Measurements from ENCODE around the gene FAM156A.
"Not testable (repeated sequence)": the region's sequence is repeated elsewhere in the genome, so short reads cannot be mapped to it uniquely, and the experiment has no call there.

Gene FAM156A

DNA sequence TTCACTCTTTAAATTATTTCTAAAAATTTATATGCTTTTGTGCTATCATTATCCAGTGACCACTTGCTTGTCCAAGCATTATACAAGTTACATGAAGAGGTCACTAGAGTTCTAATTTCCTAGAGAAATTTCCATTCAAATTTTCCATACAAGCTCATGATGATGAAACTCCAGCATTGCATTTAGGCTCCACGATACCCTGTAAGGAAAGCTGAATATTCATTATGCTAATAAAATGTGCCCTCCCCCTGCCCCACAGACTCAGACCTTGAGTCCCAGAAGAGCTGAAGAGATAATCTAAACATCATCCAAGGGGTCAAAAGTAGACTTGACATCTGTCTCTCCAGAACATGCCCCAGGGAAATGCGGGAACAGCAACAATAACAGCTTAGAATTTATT lies 19.6 kb upstream of the FAM156A start:
- Histone ChIP-seq H3K27ac (no peak overlapping the region), H3K9ac (ENCODE audit: insufficient read length) (no peak overlapping the region), H3K36me3 (ENCODE audit: insufficient read depth, low read length) (no peaks in the 10 kb centered on the region), H3K9me3 (ENCODE audit: low read depth, low read length) (no peaks in the 10 kb centered on the region), H3K4me3 (no peak overlapping the region)
- no peak for TF ChIP-seq EZH2 (IDR thresholded peaks at IDR 0.05)
- TF ChIP-seq POLR2AphosphoS5 (IDR thresholded peaks at IDR 0.05; ENCODE audit: borderline replicate concordance, low read depth, low read length): no peak
- DNase-seq (ENCODE audit: low read depth, low spot score): no peak

DNA sequence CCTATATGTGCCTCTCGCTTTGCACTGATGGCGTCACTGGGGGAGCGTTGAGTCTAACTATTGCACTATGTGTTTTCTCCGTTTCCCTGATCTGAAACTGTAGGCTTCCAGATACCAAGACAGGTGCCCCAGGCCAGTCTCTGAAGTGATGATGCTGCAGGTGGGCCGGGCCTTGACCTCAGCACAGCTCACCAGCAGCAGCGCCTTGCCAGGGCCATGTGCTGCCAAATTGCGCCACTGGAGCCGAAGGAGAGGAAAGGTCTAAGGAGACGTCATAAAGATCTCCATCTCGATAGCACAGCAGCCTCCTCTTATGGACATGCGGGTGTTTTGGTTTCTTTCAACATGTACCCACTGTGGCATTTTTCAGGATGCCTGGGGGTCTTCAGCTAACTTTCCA lies 17.3 kb upstream of the FAM156A start:
- DNase-seq (ENCODE audit: low read depth, low spot score); H3K36me3 ChIP-seq (ENCODE audit: insufficient read depth, low read length); H3K9me3 ChIP-seq (ENCODE audit: low read depth, low read length); H3K27ac ChIP-seq; H3K4me3 ChIP-seq; H3K9ac ChIP-seq (ENCODE audit: insufficient read length): not testable (repeated sequence)

- not testable (repeated sequence) for H3K36me3 ChIP-seq (ENCODE audit: insufficient read depth, low read length); H3K9ac ChIP-seq (ENCODE audit: insufficient read length); H3K4me3 ChIP-seq; H3K27ac ChIP-seq; DNase-seq (ENCODE audit: low read depth, low spot score); H3K9me3 ChIP-seq (ENCODE audit: low read depth, low read length)
These were observed 16.1 kb upstream of the FAM156A start for GRCh38 chrX:52974336-52974992.

DNA sequence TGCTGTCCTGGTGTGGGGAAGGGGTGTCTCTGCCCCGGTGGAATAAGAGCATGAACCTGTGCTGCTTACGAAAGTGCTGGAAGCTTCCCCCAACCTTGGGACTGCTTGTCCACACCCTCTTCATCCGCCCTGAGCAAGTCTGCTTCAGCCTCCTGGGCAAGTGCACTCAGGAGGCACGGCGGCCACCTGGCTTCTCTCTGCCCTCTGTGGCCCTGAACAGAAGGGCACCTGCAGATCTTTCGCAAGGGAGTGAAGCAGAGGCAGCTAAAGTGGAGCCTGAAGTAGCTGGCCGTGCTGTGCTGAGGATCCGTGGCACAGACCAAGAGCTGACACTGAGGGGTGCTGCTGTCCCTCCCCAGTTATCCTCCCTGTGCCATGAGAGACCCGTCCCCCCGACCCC lies 9.6 kb upstream of the FAM156A start:
- H3K27ac ChIP-seq; H3K9ac ChIP-seq (ENCODE audit: insufficient read length); H3K36me3 ChIP-seq (ENCODE audit: insufficient read depth, low read length); DNase-seq (ENCODE audit: low read depth, low spot score); H3K4me3 ChIP-seq; H3K9me3 ChIP-seq (ENCODE audit: low read depth, low read length): not testable (repeated sequence)

DNA sequence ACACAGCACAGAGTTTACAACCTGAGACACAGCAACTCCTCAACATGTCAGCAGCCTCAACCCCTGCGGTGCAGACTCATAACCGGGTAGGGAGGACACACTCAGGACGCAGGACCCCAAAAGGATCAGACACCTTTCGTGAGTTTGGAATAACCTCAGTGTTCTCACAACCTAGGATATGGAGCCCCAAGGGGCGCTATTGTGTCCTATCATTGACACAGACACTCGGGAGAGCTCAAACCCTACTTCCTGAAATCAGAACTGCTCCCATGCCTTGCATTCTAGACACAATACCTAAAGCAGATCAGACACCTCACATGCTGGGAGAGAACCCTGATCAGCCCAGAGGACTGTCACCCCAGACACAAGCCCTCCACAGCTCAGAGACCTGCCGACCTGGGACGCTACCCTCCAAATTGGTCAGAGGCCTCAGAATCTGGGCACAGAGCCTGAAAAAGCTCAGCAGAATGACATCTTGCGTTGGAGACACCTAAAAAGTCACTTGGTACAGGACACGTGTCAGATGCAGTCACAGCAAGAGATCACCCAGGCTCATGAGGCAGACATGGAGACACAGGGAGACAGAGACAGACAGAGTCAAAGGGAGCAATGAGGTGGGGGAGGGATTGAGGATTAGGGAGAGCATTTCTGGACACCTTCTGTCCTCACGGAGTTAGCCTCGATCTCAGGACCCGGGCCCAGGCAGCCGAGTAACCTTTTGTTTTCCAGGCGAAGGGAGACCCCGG lies 8.8 kb upstream of the FAM156A start:
- DNase-seq (ENCODE audit: low read depth, low spot score); H3K9me3 ChIP-seq (ENCODE audit: low read depth, low read length); H3K36me3 ChIP-seq (ENCODE audit: insufficient read depth, low read length); H3K4me3 ChIP-seq; H3K9ac ChIP-seq (ENCODE audit: insufficient read length); H3K27ac ChIP-seq: not testable (repeated sequence)

- H3K9ac ChIP-seq (ENCODE audit: insufficient read length): not testable (repeated sequence)
These were observed 643 bp upstream of the FAM156A start for GRCh38 chrX:52958961-52959360.

DNA sequence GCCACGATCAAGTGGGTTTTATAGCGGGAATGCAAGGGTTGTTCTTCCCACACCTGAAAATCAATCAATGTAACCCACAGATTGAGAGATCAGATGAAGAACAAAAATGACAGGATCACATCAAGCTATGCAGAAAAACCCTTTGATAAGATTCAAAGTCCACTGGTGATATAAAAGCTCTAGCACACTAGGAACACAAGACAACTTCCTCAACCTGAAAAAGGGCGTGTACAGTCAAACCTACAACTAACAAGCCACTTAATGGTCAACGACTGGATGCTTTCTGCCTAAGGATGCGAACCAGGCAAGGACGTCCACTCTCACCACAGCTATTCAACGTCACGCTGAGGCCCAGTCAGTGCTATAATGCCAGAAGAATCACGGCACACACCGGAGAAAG lies 8.4 kb downstream of the FAM156A start:
- not testable (repeated sequence) for DNase-seq (ENCODE audit: low read depth, low spot score); H3K36me3 ChIP-seq (ENCODE audit: insufficient read depth, low read length); H3K9ac ChIP-seq (ENCODE audit: insufficient read length); H3K9me3 ChIP-seq (ENCODE audit: low read depth, low read length); H3K27ac ChIP-seq; H3K4me3 ChIP-seq

More at GRCh38 chrX:52958961-52959360, 643 bp upstream of the FAM156A start:
- H3K4me3 ChIP-seq; H3K27ac ChIP-seq; H3K36me3 ChIP-seq (ENCODE audit: insufficient read depth, low read length); H3K9me3 ChIP-seq (ENCODE audit: low read depth, low read length); DNase-seq (ENCODE audit: low read depth, low spot score): not testable (repeated sequence)

GRCh38 chrX:52949325-52949724 lies 9.0 kb downstream of the FAM156A start:
- not testable (repeated sequence) for DNase-seq (ENCODE audit: low read depth, low spot score); H3K27ac ChIP-seq; H3K36me3 ChIP-seq (ENCODE audit: insufficient read depth, low read length); H3K9ac ChIP-seq (ENCODE audit: insufficient read length); H3K9me3 ChIP-seq (ENCODE audit: low read depth, low read length); H3K4me3 ChIP-seq

- DNase-seq (ENCODE audit: low read depth, low spot score); H3K9me3 ChIP-seq (ENCODE audit: low read depth, low read length); H3K27ac ChIP-seq; H3K36me3 ChIP-seq (ENCODE audit: insufficient read depth, low read length); H3K4me3 ChIP-seq; H3K9ac ChIP-seq (ENCODE audit: insufficient read length): not testable (repeated sequence)
These were observed 10.1 kb downstream of the FAM156A start for GRCh38 chrX:52948265-52948664.

GRCh38 chrX:52947501-52947900 lies 10.8 kb downstream of the FAM156A start:
- not testable (repeated sequence) for DNase-seq (ENCODE audit: low read depth, low spot score); H3K4me3 ChIP-seq; H3K9ac ChIP-seq (ENCODE audit: insufficient read length); H3K27ac ChIP-seq; H3K36me3 ChIP-seq (ENCODE audit: insufficient read depth, low read length); H3K9me3 ChIP-seq (ENCODE audit: low read depth, low read length)

DNA sequence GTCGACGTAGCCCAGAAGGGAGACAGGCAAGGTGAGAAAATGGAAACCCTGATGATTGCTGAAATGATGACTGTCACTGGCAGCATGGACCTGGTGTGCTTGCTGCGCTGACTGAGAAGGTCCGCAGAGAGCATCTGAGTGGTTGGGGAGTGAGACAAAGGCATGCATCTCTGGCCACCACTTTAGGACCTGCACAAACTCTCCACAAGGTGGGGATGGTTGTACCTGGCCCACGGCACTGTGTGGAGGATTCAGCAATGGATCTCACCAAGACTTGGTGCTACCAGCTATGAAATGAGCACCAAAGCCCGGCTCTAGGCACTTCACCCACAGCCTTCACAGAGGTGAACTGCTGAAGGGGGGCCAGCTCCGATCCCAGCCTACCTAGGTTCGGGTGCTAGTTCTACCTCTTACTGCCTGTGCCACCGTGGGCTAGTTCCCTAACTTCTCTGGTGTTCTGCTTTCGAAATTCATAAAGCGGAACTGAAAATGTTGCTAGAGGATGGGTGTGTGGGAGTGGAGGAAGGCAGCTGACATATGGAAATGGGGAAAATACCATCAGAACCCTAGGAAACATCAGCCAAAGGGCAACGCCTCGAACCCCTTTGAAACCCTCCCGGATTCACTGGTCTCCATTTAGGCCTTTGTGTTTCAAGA lies 12.4 kb downstream of the FAM156A start:
- H3K36me3 ChIP-seq (ENCODE audit: insufficient read depth, low read length); H3K4me3 ChIP-seq; H3K27ac ChIP-seq; H3K9ac ChIP-seq (ENCODE audit: insufficient read length); H3K9me3 ChIP-seq (ENCODE audit: low read depth, low read length); DNase-seq (ENCODE audit: low read depth, low spot score): not testable (repeated sequence)

GRCh38 chrX:52941728-52942127 lies 16.6 kb downstream of the FAM156A start:
- H3K27ac ChIP-seq; H3K9me3 ChIP-seq (ENCODE audit: low read depth, low read length); H3K36me3 ChIP-seq (ENCODE audit: insufficient read depth, low read length); H3K9ac ChIP-seq (ENCODE audit: insufficient read length); H3K4me3 ChIP-seq; DNase-seq (ENCODE audit: low read depth, low spot score): not testable (repeated sequence)

- not testable (repeated sequence) for H3K27ac ChIP-seq; H3K4me3 ChIP-seq; H3K9ac ChIP-seq (ENCODE audit: insufficient read length); H3K36me3 ChIP-seq (ENCODE audit: insufficient read depth, low read length); DNase-seq (ENCODE audit: low read depth, low spot score); H3K9me3 ChIP-seq (ENCODE audit: low read depth, low read length)
These were observed 17.6 kb downstream of the FAM156A start for GRCh38 chrX:52940704-52941103.

- not testable (repeated sequence) for H3K9me3 ChIP-seq (ENCODE audit: low read depth, low read length); DNase-seq (ENCODE audit: low read depth, low spot score); H3K36me3 ChIP-seq (ENCODE audit: insufficient read depth, low read length)
- H3K9ac ChIP-seq (ENCODE audit: insufficient read length): peak overlapping the region; percentile 89
- peak overlapping the region; percentile 84 for H3K4me3 ChIP-seq
- peak overlapping the region; percentile 98 for H3K27ac ChIP-seq
These were observed 22.9 kb downstream of the FAM156A start for GRCh38 chrX:52935470-52935784.

Measured in SK-N-MC (cell line).